Colonic mucosa (tissue), 4 donors: ENCODE results near the gene CTU1. TPM values are rescaled to one million over a fixed set of nuclear protein-coding genes. Genes with fewer than 3 reads are reported as not detected.

Source experiments
- DNase-seq: peaks from one replicate; pipeline ENCODE4 v3.0.0-alpha.2; 2020
- H3K27ac ChIP-seq: fragments of 200-600 bp; one replicate; pipeline ENCODE4 v1.8.0; 2021
- H3K27me3 ChIP-seq: fragments of 200-600 bp; one replicate; pipeline ENCODE4 v1.8.0; 2021
- H3K36me3 ChIP-seq: fragments of 200-600 bp; one replicate; pipeline ENCODE4 v1.8.0; 2021
- H3K4me1 ChIP-seq: fragments of 200-600 bp; one replicate; pipeline ENCODE4 v1.8.0; 2021; ENCODE audit warnings: mild to moderate bottlenecking
- H3K4me3 ChIP-seq: fragments of 200-600 bp; one replicate; pipeline ENCODE4 v1.8.0; 2021
- H3K9ac ChIP-seq, 2 donors: one replicate each; pipeline ENCODE4 v1.7.0; 2013; ENCODE audit warnings: control low read depth in 2 of 2, low read depth in 2 of 2, low read length in 2 of 2
- H3K9me3 ChIP-seq: fragments of 200-600 bp; one replicate; pipeline ENCODE4 v1.8.0; 2021
- CTCF ChIP-seq: fragments of 200-600 bp; IDR thresholded peaks from one replicate; pipeline ENCODE4 v1.8.0; 2022; ENCODE audit warnings: antibody characterized with exemption, mild to moderate bottlenecking
- intact Hi-C: fragments of 100-400 bp; cut with DNase I; formaldehyde crosslinking; loops from one replicate; pipeline ENCODE4 v1.14.1; 2022
- total RNA-seq, 2 donors: library from RNA; stranded (reverse); fragmentation: NEBNext Ultra II Directional in 1 of 2; extraction: Animal tissue kit (Norgen Biotek cat#: 25700) in 1 of 2; gene quantifications; one replicate each; pipeline ENCODE4 v1.2.1, GENCODE V29; 2021
- donor health status: healthy.
- donor health status: DM: no; HTN: no; CAD: no.
- donor health status: DM: no; HTN: no; CAD: no.

CTU1 gene
- total RNA-seq, 2 donors from 2014 or later, result 6.1 to 11.8 TPM

DNA sequence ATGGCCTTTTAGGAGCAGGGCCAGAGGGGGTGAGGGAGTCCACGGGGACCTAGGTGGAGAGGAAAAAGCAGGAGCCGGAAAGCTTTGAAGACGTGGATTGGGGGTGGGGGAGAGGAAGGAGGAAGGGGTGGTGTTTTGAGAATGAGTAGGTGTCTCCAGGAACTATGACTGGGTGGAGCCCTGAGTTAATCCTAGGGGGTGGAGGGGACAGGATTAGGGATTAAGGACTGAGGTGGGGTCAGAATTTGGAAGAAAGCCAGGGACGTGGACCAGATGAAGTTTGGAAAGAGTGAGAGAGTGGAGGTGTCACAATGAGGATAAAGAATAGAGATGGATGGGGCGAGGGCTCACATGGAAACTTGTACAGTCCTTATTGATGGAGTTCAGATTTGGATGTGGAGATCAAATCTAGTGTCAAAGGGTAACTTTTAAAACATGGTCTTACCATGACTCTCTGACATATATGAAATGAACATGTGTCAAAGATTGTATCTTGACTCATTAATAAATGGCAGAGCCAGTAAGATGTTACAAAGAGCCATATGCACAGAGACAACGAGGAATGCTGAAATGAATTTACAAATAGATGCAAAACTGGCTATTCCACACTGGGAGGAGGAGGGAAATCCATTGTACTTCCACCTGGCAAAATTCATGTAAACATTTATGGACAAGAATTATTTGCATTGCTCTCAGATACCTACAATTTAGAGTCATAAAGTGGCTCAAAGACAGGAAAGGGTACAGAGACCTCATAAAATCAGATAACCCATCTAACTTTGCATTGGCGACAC is 41.6 kb downstream of the CTU1 start:
- intact Hi-C loops, result no loop called here

GRCh38 chr19:51065221-51065960 is 42.8 kb downstream of the CTU1 start:
- H3K27ac ChIP-seq, result no peak overlapping the region
- peaks cover 20% of the 10 kb centered on the region for H3K27me3 ChIP-seq
- H3K9ac ChIP-seq, result no peak overlapping the region
- no peak for TF ChIP-seq CTCF
- H3K36me3 ChIP-seq, result no peaks in the 10 kb centered on the region
- H3K9me3 ChIP-seq, result no peaks in the 10 kb centered on the region
- H3K4me3 ChIP-seq, result no peak overlapping the region
- no peaks in the 10 kb centered on the region for H3K4me1 ChIP-seq
- no peak for DNase-seq
- intact Hi-C loops, result no loop called here

More for the DNA sequence above, 41.6 kb downstream of the CTU1 start:
- no peaks in the 10 kb centered on the region for H3K36me3 ChIP-seq
- no peaks in the 10 kb centered on the region for H3K9me3 ChIP-seq
- no peak overlapping the region for H3K9ac ChIP-seq
- no peak for DNase-seq
- H3K4me3 ChIP-seq, result no peak overlapping the region
- H3K27me3 ChIP-seq, result peaks cover 20% of the 10 kb centered on the region
- TF ChIP-seq CTCF, result no peak
- H3K27ac ChIP-seq, result no peak overlapping the region
- H3K4me1 ChIP-seq, result no peaks in the 10 kb centered on the region

DNA sequence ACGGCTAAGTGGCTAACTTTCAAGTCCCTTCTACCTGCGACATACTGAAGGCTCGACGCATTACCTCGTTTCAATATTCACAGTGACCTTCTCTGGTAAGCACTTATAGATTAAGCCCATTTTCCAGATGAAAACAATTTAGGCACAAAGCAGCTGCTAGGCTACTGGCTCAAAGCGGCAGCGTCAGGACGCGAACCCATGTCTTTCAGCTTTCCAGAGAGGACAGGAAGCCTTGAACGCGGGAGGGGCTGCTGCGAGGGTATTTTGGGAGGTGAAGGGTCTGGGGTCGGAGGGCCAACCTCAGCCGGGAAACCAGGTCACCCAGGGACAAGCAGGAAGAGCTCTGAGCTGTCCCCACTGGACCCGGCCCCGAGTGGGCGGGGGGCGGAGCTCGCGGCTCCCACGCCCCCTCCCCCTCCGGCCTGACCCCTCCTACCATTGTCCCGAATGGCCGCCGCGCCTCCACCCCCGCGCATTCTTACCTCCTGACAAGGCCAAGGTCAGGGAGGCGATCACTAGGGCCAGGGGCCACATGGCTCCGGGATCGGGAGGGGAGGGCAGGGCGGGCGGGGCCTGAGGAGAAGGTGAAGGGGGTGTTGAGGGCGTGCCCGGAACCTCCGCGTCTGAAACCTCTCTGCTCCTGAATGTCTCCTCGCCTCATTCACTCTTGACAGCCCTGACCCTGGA is 43.5 kb downstream of the CTU1 start, which contains the start of gene KLK13:
Gene KLK13 (minus strand): TSS at position 559 of the 687 bp plus-strand sequence. CDS start 25 bp downstream, at position 534.
- peaks cover 20% of the 10 kb centered on the region for H3K27me3 ChIP-seq
- TF ChIP-seq CTCF, result no peak
- no peak within 1 kb of the TSS for H3K9ac ChIP-seq
- H3K9me3 ChIP-seq, result no peaks in the 10 kb centered on the region
- H3K36me3 ChIP-seq, result no peaks in the 10 kb centered on the region
- DNase-seq, result no peak
- no peaks in the 10 kb centered on the region for H3K4me1 ChIP-seq
- H3K4me3 ChIP-seq, result no peak within 1 kb of the TSS
- no peak within 1 kb of the TSS for H3K27ac ChIP-seq
- intact Hi-C loops, result no loop called here

DNA sequence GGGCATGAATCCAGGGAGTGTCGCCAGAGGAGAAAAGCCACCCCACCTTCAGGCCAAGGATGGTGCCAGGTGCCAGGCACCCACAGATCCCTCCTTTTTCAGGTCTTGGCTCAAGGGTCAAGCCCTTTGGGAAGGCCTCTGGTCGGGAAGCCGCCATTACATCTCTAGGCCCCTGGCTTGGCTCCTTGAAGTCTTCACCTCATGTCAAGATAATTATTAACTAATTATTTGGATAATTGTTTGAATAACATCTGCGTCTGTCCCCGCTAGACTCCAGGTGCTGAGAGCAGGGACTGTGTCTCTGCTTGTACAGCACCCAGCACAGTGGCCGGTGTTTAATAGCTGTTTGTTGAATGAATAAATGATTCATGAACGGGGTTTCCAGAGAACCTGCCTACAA is 44.5 kb downstream of the CTU1 start:
- no peak overlapping the region for H3K9ac ChIP-seq
- no peak overlapping the region for H3K4me3 ChIP-seq
- H3K36me3 ChIP-seq, result no peaks in the 10 kb centered on the region
- peaks cover 20% of the 10 kb centered on the region for H3K27me3 ChIP-seq
- H3K9me3 ChIP-seq, result no peaks in the 10 kb centered on the region
- DNase-seq, result no peak
- intact Hi-C loops, result no loop called here
- TF ChIP-seq CTCF, result no peak
- H3K27ac ChIP-seq, result no peak overlapping the region
- H3K4me1 ChIP-seq, result no peaks in the 10 kb centered on the region

GRCh38 chr19:51060973-51061372 is 47.2 kb downstream of the CTU1 start:
- H3K27ac ChIP-seq, result no peak overlapping the region
- TF ChIP-seq CTCF, result no peak
- no peak for DNase-seq
- intact Hi-C loops, result no loop called here
- peaks cover 20% of the 10 kb centered on the region for H3K27me3 ChIP-seq
- no peaks in the 10 kb centered on the region for H3K36me3 ChIP-seq
- H3K9ac ChIP-seq, result no peak overlapping the region
- H3K4me3 ChIP-seq, result no peak overlapping the region
- H3K4me1 ChIP-seq, result no peaks in the 10 kb centered on the region
- no peaks in the 10 kb centered on the region for H3K9me3 ChIP-seq
